Lower lobe of right lung (tissue), 2 donors: ENCODE results near the gene LZTFL1. TPM values are rescaled to one million over a fixed set of nuclear protein-coding genes. Genes with fewer than 3 reads are reported as not detected.

Source experiments
- ATAC-seq, 2 donors: fragments of 200-7000 bp; cut with Tn5 transposase; one replicate each; pipeline ENCODE4 v1.9.1; 2020 to 2022; ENCODE audit warnings: mild to moderate bottlenecking in 2 of 2, moderate library complexity in 2 of 2
- DNase-seq: peaks from one replicate; pipeline ENCODE4 v3.0.0-alpha.2; 2020
- H3K27ac ChIP-seq: fragments of 200-600 bp; one replicate; pipeline ENCODE4 v1.8.0; 2022
- H3K27me3 ChIP-seq: fragments of 200-600 bp; one replicate; pipeline ENCODE4 v1.8.0; 2022; ENCODE audit warnings: low read depth
- H3K36me3 ChIP-seq: fragments of 200-600 bp; one replicate; pipeline ENCODE4 v1.8.0; 2022; ENCODE audit warnings: mild to moderate bottlenecking
- H3K4me1 ChIP-seq: fragments of 200-600 bp; one replicate; pipeline ENCODE4 v1.8.0; 2022
- H3K4me3 ChIP-seq: fragments of 200-600 bp; one replicate; pipeline ENCODE4 v1.8.0; 2022; ENCODE audit warnings: mild to moderate bottlenecking
- H3K9me3 ChIP-seq: fragments of 200-600 bp; one replicate; pipeline ENCODE4 v1.8.0; 2022
- intact Hi-C: fragments of 100-400 bp; cut with DNase I; formaldehyde crosslinking; loops from one replicate; pipeline ENCODE4 v1.11.0; 2022
- total RNA-seq: library from RNA; stranded (reverse); fragmentation: NEBNext Ultra II Directional; extraction: Animal tissue kit (Norgen Biotek cat#: 25700); gene quantifications from one replicate; pipeline ENCODE4 v1.2.1, GENCODE V29; 2021
- TF ChIP-seq, protein P1 (sequence below): fragments of 200-600 bp; IDR thresholded peaks from one replicate; pipeline ENCODE4 v1.8.0; 2022; ENCODE audit warnings: antibody characterized with exemption, mild to moderate bottlenecking
- donor health status: DM: no; HTN: yes; CAD: no; lungs with severe emphysema.

LZTFL1 gene
- total RNA-seq, 1 donor from 2014 or later: 26.8 TPM

DNA sequence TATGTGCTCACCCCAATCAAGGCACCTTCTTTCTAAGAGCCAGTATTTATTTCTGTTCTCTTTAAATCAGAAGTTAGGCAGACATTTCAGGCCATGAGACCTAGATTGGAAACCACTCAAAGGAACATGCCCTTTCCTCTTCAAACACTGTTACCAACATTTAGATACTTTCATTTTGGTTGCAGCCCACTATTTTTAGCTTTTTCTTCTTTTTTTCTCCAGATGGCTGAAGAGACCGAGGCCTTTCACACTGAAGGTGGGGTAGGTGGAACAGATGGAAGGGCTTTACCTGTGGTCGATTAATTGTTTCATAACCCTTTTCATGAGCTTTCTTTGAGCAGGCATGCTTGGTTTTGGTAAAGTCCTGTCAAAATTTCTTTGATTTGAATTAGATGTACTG, 10.9 kb upstream of the LZTFL1 start:
- H3K27me3 ChIP-seq: no peaks in the 10 kb centered on the region
- TF ChIP-seq, protein P1, sequence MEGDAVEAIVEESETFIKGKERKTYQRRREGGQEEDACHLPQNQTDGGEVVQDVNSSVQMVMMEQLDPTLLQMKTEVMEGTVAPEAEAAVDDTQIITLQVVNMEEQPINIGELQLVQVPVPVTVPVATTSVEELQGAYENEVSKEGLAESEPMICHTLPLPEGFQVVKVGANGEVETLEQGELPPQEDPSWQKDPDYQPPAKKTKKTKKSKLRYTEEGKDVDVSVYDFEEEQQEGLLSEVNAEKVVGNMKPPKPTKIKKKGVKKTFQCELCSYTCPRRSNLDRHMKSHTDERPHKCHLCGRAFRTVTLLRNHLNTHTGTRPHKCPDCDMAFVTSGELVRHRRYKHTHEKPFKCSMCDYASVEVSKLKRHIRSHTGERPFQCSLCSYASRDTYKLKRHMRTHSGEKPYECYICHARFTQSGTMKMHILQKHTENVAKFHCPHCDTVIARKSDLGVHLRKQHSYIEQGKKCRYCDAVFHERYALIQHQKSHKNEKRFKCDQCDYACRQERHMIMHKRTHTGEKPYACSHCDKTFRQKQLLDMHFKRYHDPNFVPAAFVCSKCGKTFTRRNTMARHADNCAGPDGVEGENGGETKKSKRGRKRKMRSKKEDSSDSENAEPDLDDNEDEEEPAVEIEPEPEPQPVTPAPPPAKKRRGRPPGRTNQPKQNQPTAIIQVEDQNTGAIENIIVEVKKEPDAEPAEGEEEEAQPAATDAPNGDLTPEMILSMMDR: no peak
- H3K4me3 ChIP-seq: no peak overlapping the region
- no peaks in the 10 kb centered on the region for H3K36me3 ChIP-seq
- ATAC-seq (no peak), DNase-seq (no peak)
- no peaks in the 10 kb centered on the region for H3K4me1 ChIP-seq
- H3K27ac ChIP-seq: no peak overlapping the region
- no peaks in the 10 kb centered on the region for H3K9me3 ChIP-seq
- intact Hi-C loops: no loop called here

DNA sequence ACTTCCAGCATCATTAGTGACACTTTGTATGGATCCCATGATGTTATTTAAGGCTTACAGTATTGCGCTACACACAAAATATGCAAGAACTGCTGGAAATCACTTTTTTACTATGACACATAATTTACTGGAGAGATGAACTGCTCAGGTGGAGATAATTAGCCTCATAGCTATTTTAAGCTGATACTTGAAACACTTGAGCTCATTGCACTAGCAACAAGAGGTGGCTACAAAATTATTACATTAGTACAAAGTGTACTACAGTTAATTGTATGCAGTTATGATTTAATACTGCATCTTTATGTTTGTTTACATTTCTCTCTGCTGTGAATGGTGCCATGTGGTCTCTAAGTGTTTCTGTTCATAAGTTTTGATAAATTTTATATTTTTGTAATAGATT, 6.5 kb upstream of the LZTFL1 start:
- H3K4me1 ChIP-seq: no peaks in the 10 kb centered on the region
- DNase-seq (no peak), ATAC-seq (no peak)
- H3K27ac ChIP-seq: no peak overlapping the region
- H3K36me3 ChIP-seq: no peaks in the 10 kb centered on the region
- H3K9me3 ChIP-seq: no peaks in the 10 kb centered on the region
- peaks cover 5% of the 10 kb centered on the region for H3K27me3 ChIP-seq
- H3K4me3 ChIP-seq: no peak overlapping the region
- intact Hi-C loops: no loop called here
- TF ChIP-seq, protein P1: no peak

DNA sequence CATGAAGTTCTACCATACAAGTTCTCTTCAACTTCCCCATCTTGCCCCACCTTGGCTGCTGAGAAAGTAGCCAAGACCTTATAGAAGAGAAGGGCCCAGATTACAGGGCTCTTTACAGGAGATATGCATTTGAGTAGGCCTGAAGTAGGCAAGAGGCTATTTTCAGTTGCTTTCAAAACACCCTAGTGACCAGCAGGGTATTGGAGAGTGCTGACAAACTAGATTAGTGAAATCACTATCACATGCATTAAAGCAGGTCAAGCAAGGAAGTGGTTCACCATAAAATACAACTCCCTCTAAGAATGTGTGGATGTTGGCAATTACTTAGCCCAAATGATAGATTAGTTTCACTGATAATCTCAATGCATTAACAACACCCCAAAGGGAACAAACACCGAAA, 2.7 kb upstream of the LZTFL1 start:
- Histone ChIP-seq H3K4me1 (peaks cover 11% of the 10 kb centered on the region), H3K4me3 (no peak overlapping the region), H3K9me3 (no peaks in the 10 kb centered on the region), H3K27me3 (peaks cover 5% of the 10 kb centered on the region), H3K36me3 (no peaks in the 10 kb centered on the region), H3K27ac (no peak overlapping the region)
- no peak for ATAC-seq
- TF ChIP-seq, protein P1: no peak
- DNase-seq: no peak
- intact Hi-C loops: no loop called here

DNA sequence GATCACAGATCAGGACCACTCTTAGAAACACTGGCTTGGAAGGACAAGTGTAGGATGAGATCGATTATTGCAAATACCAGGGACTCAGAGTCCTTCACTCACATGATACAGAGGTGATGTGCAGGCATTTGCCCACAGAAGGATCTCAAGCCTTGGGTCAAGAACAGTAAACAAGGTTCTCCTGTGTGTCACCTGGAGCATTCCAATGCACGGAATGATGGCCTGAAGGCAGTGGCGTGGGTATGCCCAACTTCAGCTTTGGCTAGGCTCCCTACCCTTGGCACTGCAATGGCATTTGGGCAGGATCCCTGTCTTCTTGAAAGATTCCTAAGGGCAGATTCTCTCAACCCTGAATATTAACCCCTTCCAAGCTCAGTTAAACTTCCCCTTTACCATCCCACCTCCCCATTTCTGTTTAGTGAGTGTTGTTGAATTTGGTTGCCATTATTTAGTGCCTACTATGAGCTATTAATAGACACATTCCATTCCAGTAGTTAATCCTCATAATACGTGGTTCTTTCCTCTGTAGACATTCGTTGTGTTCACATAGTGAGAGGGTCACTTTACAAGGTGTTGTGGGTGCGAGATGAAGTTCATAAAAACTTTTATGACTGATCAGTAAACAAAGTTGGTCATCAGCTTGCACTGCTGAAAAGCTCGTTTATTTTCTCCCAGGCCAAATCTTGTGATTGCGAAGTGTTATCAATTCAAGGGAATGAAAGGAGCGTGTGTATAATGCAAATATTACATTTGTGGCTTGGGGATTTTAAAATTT, 1.1 kb upstream of the LZTFL1 start:
- Histone ChIP-seq H3K4me3 (no peak overlapping the region), H3K27ac (no peak overlapping the region), H3K36me3 (no peaks in the 10 kb centered on the region), H3K9me3 (no peaks in the 10 kb centered on the region), H3K27me3 (peaks cover 5% of the 10 kb centered on the region), H3K4me1 (peaks cover 11% of the 10 kb centered on the region)
- TF ChIP-seq, protein P1: no peak
- no peak for ATAC-seq
- DNase-seq: no peak
- intact Hi-C loops: no loop called here

DNA sequence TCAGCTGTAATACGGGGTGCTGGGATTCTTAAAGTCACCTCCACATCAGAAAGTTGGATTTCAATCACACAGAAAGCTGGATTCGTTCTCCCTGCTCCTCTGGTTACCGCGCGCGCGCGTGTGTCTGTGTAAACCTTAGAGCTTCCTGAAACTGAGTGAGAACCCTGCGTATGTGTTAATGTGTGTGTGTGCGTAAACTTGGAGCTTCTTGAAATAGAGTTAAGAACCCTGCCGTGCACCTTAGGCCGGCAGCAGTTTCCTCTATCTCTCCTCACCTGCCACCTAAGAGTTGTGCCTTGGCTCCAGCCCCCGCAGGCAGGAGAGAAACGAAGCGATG, 531 bp downstream of the LZTFL1 start:
- DNase-seq (peak; percentile 54), ATAC-seq (peak; percentile 59 to 70)

More for the DNA sequence above, 531 bp downstream of the LZTFL1 start:
- TF ChIP-seq, protein P1: no peak
- Histone ChIP-seq H3K27me3 (no peaks in the 10 kb centered on the region), H3K4me1 (peaks cover 11% of the 10 kb centered on the region), H3K4me3 (peak overlapping the region; percentile 94), H3K36me3 (peaks cover 8% of the 10 kb centered on the region), H3K9me3 (no peaks in the 10 kb centered on the region), H3K27ac (peak overlapping the region; percentile 85)
- intact Hi-C loops: no loop called here
